ENCODE data around the gene TIGAR.

DNA sequence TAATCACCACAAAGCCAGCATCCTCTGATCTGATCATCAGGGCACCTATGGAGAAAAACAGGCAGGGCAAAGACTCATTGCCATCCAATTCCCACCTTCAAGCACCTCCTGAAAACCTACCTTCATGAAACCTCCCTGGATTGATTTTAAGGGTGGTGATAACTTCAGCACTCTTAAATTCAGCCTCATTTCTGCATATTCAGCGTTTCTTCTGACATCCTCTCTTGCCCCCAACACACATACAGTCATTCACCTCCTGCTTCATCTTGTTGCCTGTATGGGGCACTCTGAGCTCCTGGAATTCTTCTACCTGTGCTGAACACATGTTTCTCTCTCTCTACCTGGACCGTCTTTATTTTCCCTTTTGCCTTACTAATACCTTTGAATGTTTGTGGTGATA lies 51.6 kb downstream of the TIGAR start:
- TF ChIP-seq, protein P1, sequence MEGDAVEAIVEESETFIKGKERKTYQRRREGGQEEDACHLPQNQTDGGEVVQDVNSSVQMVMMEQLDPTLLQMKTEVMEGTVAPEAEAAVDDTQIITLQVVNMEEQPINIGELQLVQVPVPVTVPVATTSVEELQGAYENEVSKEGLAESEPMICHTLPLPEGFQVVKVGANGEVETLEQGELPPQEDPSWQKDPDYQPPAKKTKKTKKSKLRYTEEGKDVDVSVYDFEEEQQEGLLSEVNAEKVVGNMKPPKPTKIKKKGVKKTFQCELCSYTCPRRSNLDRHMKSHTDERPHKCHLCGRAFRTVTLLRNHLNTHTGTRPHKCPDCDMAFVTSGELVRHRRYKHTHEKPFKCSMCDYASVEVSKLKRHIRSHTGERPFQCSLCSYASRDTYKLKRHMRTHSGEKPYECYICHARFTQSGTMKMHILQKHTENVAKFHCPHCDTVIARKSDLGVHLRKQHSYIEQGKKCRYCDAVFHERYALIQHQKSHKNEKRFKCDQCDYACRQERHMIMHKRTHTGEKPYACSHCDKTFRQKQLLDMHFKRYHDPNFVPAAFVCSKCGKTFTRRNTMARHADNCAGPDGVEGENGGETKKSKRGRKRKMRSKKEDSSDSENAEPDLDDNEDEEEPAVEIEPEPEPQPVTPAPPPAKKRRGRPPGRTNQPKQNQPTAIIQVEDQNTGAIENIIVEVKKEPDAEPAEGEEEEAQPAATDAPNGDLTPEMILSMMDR (IDR thresholded peaks at IDR 0.05): no peak
- TF ChIP-seq POLR2A (IDR thresholded peaks at IDR 0.05) (no peak), EP300 (IDR thresholded peaks at IDR 0.05) (no peak)
